ENCODE results near the gene MMP10. TPM values are rescaled to one million over a fixed set of nuclear protein-coding genes. Genes with fewer than 3 reads are reported as not detected.

The MMP10 gene
- total RNA-seq (2022; extraction: Qiagen RNA extraction), result 0.54 to 2.5 TPM (median 0.72 TPM) in 5 replicates

GRCh38 chr11:102780491-102780918, at the start of gene MMP10:
Gene MMP10, minus strand, starts transcription at chr11:102780628. Its CDS starts 37 bp downstream, at chr11:102780591.

GRCh38 chr11:102798012-102798746, 17.8 kb upstream of the MMP10 start, which contains the start of gene MMP1:
Gene MMP1, minus strand, starts transcription at chr11:102798160. Its CDS starts 68 bp downstream, at chr11:102798092.

GRCh38 chr11:102724904-102725500, 55.4 kb downstream of the MMP10 start, which contains the start of gene MMP8:
Gene MMP8, minus strand, starts transcription at chr11:102724954. Its CDS starts 99 bp downstream, at chr11:102724855.

Other genes with a start within 250 kb of the MMP10 start
- 20.6 to 32.5 TPM (median 23.4 TPM) in 5 replicates for gene MMP7, start 249.9 kb downstream of the MMP10 start, total RNA-seq (2022; extraction: Qiagen RNA extraction)
- gene MMP20, start 155.3 kb downstream of the MMP10 start, total RNA-seq (2022; extraction: Qiagen RNA extraction), result 0.07 TPM in 1 of 5 replicates, not detected in the others
- not detected in 5 replicates for gene MMP27, start 74.9 kb downstream of the MMP10 start, total RNA-seq (2022; extraction: Qiagen RNA extraction)
- not detected in 5 replicates for gene MMP8, start 55.7 kb downstream of the MMP10 start, total RNA-seq (2022; extraction: Qiagen RNA extraction)
- gene MMP1, start 17.5 kb upstream of the MMP10 start, total RNA-seq (2022; extraction: Qiagen RNA extraction), result 0.68 to 1.6 TPM (median 0.73 TPM) in 5 replicates
- 0.07 to 0.27 TPM (median 0.09 TPM) in 3 of 5 replicates, not detected in the others for gene MMP3, start 63.0 kb upstream of the MMP10 start, total RNA-seq (2022; extraction: Qiagen RNA extraction)
- 0.05 to 0.08 TPM (median 0.06 TPM) in 4 of 5 replicates, not detected in the other for gene MMP12, start 94.4 kb upstream of the MMP10 start, total RNA-seq (2022; extraction: Qiagen RNA extraction)
- 0.04 to 0.08 TPM in 2 of 5 replicates, not detected in the others for gene MMP13, start 175.1 kb upstream of the MMP10 start, total RNA-seq (2022; extraction: Qiagen RNA extraction)

Measured in A549 treated with AZD2906 at 1 μM for 4 hours (cell line).